RPMI7951 (cell line): Measurements from ENCODE around the gene FADS6. TPM values are rescaled to one million over a fixed set of nuclear protein-coding genes. Genes with fewer than 3 reads are reported as not detected.

Source experiments
- DNase-seq: peaks from one replicate; pipeline ENCODE4 v3.0.0-alpha.2; 2012; ENCODE audit warnings: low read depth
- total RNA-seq: library from RNA; depleted of rRNA; stranded (reverse); fragments of >200 nt; shearing (Covaris generic); gene quantifications from 2 replicates; pipeline ENCODE4 v1.2.3, GENCODE V29; 2014

FADS6 gene
- total RNA-seq, 1 experiment from 2014 or later: not detected

- no peak for DNase-seq
Observed at GRCh38 chr17:74852237-74853047, 41.0 kb downstream of the FADS6 start.

DNA sequence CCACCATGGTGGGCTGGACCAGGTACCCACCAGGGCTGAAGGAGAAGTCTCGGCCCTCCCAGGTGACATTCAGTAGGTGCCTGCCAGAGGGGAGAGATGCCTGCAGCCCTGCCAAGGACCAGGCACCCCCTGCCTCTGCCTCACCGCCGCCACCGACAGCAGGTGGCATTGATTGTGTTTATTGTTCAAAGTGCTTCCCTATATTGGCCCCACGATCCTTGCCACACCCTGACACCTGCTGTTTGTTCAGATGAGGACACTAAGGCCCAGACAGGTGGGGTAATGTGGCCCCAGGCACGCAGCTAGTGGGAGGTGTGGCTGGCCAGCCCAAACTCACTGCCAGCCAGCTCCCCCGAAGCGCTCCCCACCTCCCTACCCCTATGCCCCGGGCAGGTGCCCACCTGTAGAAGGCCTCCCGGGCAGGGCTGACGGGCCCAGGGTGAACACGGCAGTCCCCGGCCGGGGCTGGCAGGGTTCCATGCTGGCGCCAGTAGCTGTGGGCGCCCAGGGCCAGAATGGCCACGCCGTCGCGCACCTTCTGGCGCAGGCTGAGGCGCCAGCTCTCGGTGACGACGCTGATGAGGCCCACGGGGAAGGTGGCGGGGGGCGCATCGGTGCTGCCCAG, 41.7 kb downstream of the FADS6 start:
- DNase-seq: no peak

GRCh38 chr17:74850914-74851313, 42.5 kb downstream of the FADS6 start:
- DNase-seq: no peak

DNA sequence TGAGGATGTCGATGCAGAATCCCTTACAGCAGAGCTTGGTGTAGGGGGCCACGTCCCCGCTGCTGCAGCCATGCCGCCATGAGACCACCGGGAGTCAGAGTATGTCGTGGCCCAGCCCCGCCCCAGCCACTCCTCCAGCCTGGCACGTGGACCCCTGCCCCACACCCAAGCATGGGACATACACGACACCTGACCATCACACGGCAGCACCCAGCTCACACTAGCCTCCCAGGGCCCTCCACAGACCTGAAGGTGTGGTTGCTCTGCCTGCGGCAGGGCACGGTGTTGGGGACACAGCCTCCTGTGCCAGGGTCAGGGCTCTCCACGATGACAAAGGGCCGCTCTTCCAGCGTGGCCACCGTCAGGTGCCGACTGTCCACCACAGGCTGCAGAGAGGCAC, 43.1 kb downstream of the FADS6 start:
- DNase-seq: no peak

- DNase-seq: no peak
Observed at GRCh38 chr17:74848656-74849399, 44.6 kb downstream of the FADS6 start.

GRCh38 chr17:74846621-74847020, 46.8 kb downstream of the FADS6 start:
- DNase-seq: no peak

GRCh38 chr17:74843352-74843627, 50.1 kb downstream of the FADS6 start:
- DNase-seq: no peak

GRCh38 chr17:74842599-74843351, 50.7 kb downstream of the FADS6 start:
- DNase-seq: peak; percentile 33

DNA sequence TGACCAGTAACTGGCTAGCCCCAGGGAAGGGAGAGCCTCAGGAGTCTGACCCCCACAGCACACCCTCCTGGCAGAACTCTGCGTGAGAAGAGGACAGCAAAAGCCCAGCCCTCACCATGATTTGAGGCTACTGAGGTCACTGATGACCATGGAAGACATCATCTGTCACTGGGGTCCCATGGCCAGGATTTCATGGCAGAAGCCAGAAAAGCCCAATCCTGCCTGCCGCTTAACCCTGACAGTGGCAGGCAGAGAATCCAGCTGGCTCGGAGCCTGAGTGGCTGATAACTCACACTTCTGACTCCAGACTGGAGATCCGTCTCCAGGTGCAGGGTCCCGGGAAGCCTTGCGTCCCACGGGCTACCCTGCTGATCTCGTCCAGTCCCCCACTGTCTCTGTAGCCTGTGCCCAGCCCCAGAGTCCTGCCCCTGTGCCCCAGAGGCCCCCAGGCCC, 51.3 kb downstream of the FADS6 start:
- DNase-seq: peak; percentile 9

- peak; percentile 42 for DNase-seq
Observed at GRCh38 chr17:74840989-74841666, 52.3 kb downstream of the FADS6 start.

DNA sequence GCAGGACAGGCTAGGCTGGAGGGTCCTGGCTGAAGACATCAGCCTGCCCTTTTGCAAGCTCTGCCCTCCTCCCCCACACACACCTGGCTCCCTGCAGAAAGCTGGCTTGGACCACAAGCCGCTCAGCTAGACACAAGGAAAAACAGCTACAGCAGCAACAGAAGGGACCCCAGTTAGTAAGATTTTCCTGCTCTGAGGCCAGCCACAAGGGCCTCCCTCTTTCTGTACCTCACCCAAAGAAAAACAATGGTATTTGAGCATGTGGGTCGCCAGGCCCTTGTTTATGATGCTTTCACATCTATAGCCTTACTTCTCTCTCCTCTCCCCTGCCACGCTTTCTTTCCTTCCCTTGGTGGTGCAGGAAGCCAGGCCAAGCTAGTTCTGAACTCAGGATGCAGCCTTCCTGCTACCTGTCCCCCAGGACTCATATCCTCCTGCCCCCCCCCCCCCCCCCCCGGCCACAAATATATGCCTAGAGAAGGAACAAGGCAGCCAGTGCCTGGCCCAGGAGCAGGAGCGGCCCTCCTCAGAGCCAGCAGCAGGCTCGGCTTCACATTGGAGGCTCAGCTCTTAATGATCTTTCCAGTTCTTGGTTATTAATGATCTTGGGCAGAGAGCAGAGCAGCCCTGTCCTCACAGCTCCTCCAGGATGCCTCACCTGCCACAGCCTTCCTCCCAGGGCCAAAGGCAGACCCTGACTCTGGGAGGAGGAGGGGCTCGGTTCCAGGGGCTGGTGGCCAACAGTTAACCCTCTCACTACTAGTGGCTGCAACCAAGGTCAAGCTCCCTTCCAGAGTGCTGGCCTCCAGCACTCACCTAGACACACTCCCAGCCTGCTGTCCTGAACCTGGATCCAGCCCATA, 53.2 kb downstream of the FADS6 start:
- DNase-seq: no peak

DNA sequence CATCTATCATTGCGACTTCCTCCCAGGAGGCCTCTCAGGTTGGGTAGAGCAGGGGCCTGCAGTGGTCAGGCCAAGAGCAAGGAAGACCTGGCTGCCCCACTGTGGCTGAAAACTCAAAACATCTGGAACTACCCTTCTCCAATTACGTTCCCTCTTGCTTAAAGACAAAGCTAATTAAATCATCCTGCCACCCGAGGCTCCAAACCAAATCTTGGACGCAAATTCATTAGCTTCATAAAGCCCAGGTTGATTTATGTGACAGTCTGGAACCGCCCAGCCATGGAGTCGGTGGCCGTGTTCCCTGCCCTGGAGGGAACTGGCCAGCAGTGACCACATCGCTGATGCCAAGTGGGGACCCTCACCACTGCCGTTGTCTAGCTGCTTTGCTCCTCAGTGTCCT, 55.2 kb downstream of the FADS6 start:
- DNase-seq: no peak

- no peak for DNase-seq
Observed at GRCh38 chr17:74836691-74837467, 56.6 kb downstream of the FADS6 start.

GRCh38 chr17:74836191-74836590, 57.2 kb downstream of the FADS6 start:
- DNase-seq: no peak

GRCh38 chr17:74833501-74834377, 59.7 kb downstream of the FADS6 start:
- no peak for DNase-seq

GRCh38 chr17:74832421-74832820, 61.0 kb downstream of the FADS6 start:
- DNase-seq: no peak

DNA sequence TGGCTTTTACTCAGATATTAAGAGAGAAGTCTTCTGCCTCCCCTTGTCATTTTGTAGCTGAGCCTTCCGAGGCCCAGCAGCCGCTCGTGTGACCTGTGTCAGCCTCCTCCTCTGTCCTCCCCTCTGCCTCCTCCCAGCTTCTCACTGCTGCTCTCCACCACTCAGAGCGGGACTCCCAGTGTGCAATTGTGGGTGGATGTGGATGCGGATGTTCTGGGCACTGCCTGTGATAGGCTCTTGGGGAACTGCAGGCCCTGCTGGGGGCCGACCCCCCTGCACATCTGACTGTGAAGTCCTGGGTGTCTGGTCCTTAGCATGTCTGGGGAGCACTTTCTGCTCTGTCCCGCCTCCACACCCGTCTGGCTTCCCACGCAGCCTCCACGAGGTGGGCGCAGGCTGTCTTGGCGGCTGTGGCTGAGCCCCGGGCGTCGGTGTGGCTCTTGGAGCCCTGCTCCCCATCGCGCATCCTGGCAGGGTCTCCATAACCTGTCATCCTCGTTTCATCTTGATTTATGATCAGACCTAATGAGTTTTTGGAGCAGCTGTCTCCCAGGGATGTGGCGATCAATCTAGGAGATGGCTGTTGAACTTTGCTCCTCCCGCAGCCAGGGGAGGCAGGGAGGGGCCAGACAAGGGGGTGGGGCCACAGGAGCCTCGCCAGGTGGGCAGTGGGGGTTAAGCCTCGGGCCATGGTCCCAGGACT, 61.8 kb downstream of the FADS6 start:
- DNase-seq: no peak

DNA sequence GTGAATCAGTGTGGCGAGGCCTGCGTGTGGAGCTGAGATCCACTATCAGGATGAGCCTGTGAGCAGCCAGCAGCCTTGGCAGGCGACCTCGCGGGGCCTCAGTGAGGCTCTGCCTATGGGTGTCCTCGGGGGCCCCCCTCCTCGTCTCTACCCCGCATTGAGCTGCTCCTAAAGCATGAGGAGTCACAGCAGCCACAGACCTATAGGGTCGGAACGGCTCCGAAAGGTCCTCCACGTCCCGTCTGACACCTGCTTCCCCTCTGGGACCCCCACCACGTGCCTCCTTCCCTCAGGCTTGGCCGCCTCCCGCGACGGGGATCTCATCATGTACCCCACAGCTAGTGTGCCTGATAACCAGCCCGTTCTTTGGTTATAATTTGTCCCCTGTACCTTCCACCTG, 62.6 kb downstream of the FADS6 start:
- no peak for DNase-seq
